ENCODE measurements around the gene STXBP6.

The STXBP6 gene

DNA sequence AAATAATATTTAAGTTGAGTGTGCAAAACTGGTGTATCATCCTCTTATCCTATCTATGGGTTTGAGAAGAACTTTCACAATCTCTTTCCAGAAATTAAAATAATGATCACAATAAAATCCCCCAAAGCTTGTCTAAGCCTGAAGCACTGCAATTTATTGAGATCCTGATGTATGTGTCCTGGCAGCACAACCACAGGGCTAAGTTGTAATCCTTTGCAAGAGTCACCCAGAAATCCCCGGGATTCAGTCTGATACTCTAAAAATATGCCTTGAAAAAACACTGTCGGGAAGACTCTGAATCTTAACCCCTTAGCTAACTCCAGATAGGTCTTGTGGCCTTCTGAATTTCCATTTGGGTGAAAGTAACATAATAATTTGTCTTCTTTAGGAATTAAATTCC, 40.3 kb upstream of the STXBP6 start:
- TF ChIP-seq CTCF (conservative IDR thresholded peaks at IDR 0.05) (no peak), ZFX (IDR thresholded peaks at IDR 0.05) (no peak)
- no peak overlapping the region for H3K27ac ChIP-seq

GRCh38 chr14:25089496-25089895, 39.5 kb upstream of the STXBP6 start:
- H3K27ac ChIP-seq: no peak overlapping the region
- TF ChIP-seq CTCF (conservative IDR thresholded peaks at IDR 0.05) (no peak), ZFX (IDR thresholded peaks at IDR 0.05) (no peak)

DNA sequence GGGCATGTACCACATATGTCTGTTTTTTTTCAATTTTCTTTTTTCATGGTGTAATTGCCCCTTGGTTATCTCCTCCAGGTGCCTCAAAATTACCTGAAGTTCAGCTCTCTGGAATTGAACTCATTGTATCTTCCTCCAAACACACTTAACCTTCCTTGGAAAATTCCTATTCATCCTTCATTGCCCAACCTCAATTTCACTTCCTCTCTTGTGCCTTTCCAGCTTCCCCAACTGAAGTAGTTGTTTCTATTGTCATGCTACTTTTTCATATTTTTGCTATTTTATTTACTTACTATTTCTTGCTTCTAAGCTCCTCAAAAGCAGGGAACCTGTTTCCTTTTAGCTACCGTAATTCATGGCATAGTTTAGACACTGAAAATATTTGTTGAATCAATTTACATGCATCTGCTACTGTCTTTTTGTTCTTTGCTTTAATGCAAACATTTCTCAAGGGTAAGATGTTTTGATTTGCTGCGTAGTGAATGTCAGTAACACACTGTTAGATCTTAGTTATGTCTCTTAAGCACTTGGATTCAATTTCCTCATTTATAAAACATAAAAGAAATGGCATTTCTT, 37.0 kb upstream of the STXBP6 start:
- TF ChIP-seq ZFX (IDR thresholded peaks at IDR 0.05): no peak
- TF ChIP-seq CTCF (conservative IDR thresholded peaks at IDR 0.05): no peak
- H3K27ac ChIP-seq: no peak overlapping the region

- no peak for TF ChIP-seq ZFX (IDR thresholded peaks at IDR 0.05)
- TF ChIP-seq CTCF (conservative IDR thresholded peaks at IDR 0.05): no peak
- H3K27ac ChIP-seq: no peak overlapping the region
Observed at GRCh38 chr14:25086081-25086480, 36.1 kb upstream of the STXBP6 start.

- TF ChIP-seq CTCF (conservative IDR thresholded peaks at IDR 0.05) (no peak), ZFX (IDR thresholded peaks at IDR 0.05) (no peak)
- no peak overlapping the region for H3K27ac ChIP-seq
Observed at GRCh38 chr14:25080682-25081081, 30.7 kb upstream of the STXBP6 start.

- TF ChIP-seq CTCF (conservative IDR thresholded peaks at IDR 0.05) (no peak), ZFX (IDR thresholded peaks at IDR 0.05) (no peak)
- no peak overlapping the region for H3K27ac ChIP-seq
Observed at GRCh38 chr14:25079311-25079710, 29.4 kb upstream of the STXBP6 start.

DNA sequence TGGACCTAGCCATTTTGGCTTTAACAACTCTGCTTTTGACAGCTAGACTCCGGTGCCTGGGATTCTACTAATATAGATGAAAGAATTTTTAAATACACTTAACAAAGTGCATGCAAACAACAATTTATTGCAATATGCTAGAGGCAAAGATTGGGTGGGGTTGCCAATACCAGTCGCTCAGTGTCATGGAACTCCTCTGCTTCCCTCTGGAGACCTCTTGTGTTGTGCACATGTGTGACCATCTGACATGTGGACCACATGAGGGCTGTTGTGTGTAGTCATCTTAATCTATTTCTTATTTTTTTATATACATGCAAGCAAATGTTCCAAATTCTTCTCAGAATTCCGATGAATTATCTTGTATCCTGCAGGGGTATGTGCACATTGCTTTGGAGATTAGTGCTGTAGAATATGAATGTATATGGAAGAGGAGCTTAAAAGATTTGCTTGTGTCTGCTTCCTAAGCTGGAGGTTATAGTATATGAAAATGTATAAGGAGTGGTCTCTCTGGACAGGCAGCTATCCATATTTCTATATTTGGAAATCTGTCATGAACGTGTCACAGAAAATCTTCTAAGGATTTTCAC, 24.2 kb upstream of the STXBP6 start:
- no peak overlapping the region for H3K27ac ChIP-seq

More for the DNA sequence above, 24.2 kb upstream of the STXBP6 start:
- no peak for TF ChIP-seq ZFX (IDR thresholded peaks at IDR 0.05)
- no peak for TF ChIP-seq CTCF (conservative IDR thresholded peaks at IDR 0.05)

Measured in C4-2B (cell line).